K562 (cell line): ENCODE results near the gene PTGIR. TPM values are rescaled to one million over a fixed set of nuclear protein-coding genes. Genes with fewer than 3 reads are reported as not detected.

Experiments used
- CBX2 ChIP-seq: fragments of 200-600 bp; sonication (generic); IDR thresholded peaks from one replicate; pipeline ENCODE4 v1.6.1; 2012; ENCODE audit warnings: mild to moderate bottlenecking, low read length, inconsistent platforms; ENCODE audit not compliant: insufficient read depth, poor library complexity, severe bottlenecking
- CREB3 ChIP-seq: fragments of 450-650 bp; conservative IDR thresholded peaks from 2 replicates; pipeline ENCODE4 v1.6.1; 2016; ENCODE audit warnings: missing genetic modification characterization, low read depth, mild to moderate bottlenecking, missing compliant biosample characterization, moderate library complexity
- E2F3 ChIP-seq: fragments of 250-450 bp; sonication (Bioruptor Pico); IDR thresholded peaks from 2 replicates; pipeline ENCODE4 v1.4.0; 2020; ENCODE audit warnings: mild to moderate bottlenecking
- EP400 ChIP-seq: fragments of 450-650 bp; IDR thresholded peaks from 2 replicates; pipeline ENCODE4 v1.6.1; 2017; ENCODE audit warnings: antibody characterized with exemption, mild to moderate bottlenecking, moderate library complexity
- ID3 ChIP-seq, 2 experiments: fragments of 250-450 bp in 1 of 2; fragments of 450-650 bp in 1 of 2; sonication (Bioruptor Pico) in 1 of 2; IDR thresholded peaks; 2 replicates each; pipeline versions ENCODE4 v1.6.1 to v1.8.0; 2016 to 2021; ENCODE audit warnings: mild to moderate bottlenecking in 2 of 2, moderate library complexity in 2 of 2, missing compliant biosample characterization in 1 of 2, missing genetic modification characterization in 1 of 2
- RBBP5 ChIP-seq: fragments of 200-600 bp; sonication (generic); IDR thresholded peaks from 2 replicates; pipeline ENCODE4 v1.6.1; 2012; ENCODE audit warnings: borderline replicate concordance, mild to moderate bottlenecking, low read length, control low read depth, inconsistent platforms; ENCODE audit not compliant: insufficient read depth, poor library complexity, severe bottlenecking
- VEZF1 ChIP-seq: fragments of 200-800 bp; sonication (Bioruptor generic); IDR thresholded peaks from 2 replicates; pipeline ENCODE4 v1.6.1; 2017; ENCODE audit warnings: missing genetic modification characterization, missing compliant biosample characterization
- ZC3H11A ChIP-seq: IDR thresholded peaks from 2 replicates; pipeline ENCODE4 v1.6.1; 2012; ENCODE audit warnings: low read depth, low read length, improper control_type of control experiment
- ZNF780A ChIP-seq: fragments of 250-450 bp; sonication (Bioruptor Pico); IDR thresholded peaks from 2 replicates; pipeline ENCODE4 v1.5.0; 2021; ENCODE audit warnings: mild to moderate bottlenecking
- ZNF830 ChIP-seq: fragments of 250-450 bp; sonication (Bioruptor Pico); IDR thresholded peaks from 2 replicates; pipeline ENCODE4 v1.5.0; 2021; ENCODE audit warnings: mild to moderate bottlenecking
- polyA plus RNA-seq, 8 experiments: library from polyadenylated mRNA; depleted of rRNA in 4 of 8; stranded (reverse) in 5 of 8; unstranded in 3 of 8; fragments of >200 nt; fragmentation: Nextera tagmentation in 2 of 8; fragmentation: Illumina TruSeq in 1 of 8; extraction: Ambion mirVana in 2 of 8; extraction: Trizol in 1 of 8; gene quantifications; 2 replicates each; pipeline versions ENCODE4 v1.2.1 to v1.2.3, GENCODE V29; 2011 to 2014; ENCODE audit warnings: inconsistent platforms in 1 of 8, missing spikeins in 1 of 8
- total RNA-seq, 7 experiments: library from RNA; depleted of rRNA in 6 of 7; stranded (reverse); fragments of >200 nt in 6 of 7; fragmentation: Illumina TruSeq in 2 of 7; extraction: Trizol in 2 of 7; gene quantifications; 2 replicates each; pipeline versions ENCODE4 v1.2.1 to v1.2.3, GENCODE V29; 2011 to 2021; ENCODE audit warnings: low replicate concordance in 1 of 7

The PTGIR gene
- total and polyA plus RNA-seq, 9 of the 15 experiments (the other 6 are each of a cell fraction or from before 2014, with no cell fraction given): 0.11 to 3.4 (median 1.1) TPM; not detected in 1

GRCh38 chr19:46616631-46617322 is 8.1 kb downstream of the PTGIR start (continued):
- no peak for TF ChIP-seq CREB3 (tag)
- no peak for TF ChIP-seq ID3 (CRISPR knock-in tag; IDR thresholded peaks at IDR 0.05)
- TF ChIP-seq ID3 (tag; IDR thresholded peaks at IDR 0.05): 0 out of 2 replicates have a peak, but pooled peaks have one; percentile 52
- no peak for TF ChIP-seq E2F3 (CRISPR knock-in tag)
- TF ChIP-seq ZC3H11A: no peak
- TF ChIP-seq VEZF1: peak; percentile 74
- no peak for TF ChIP-seq EP400
- no peak for TF ChIP-seq RBBP5
- TF ChIP-seq ZNF780A (CRISPR knock-in tag): no peak
- no peak for TF ChIP-seq CBX2
- TF ChIP-seq ZNF830: no peak
